IMR-90 (cell line): ENCODE data around the gene KAZN.

Source experiments
- CTCF ChIP-seq: conservative IDR thresholded peaks from 2 replicates; pipeline ENCODE4 v1.5.1; 2012; ENCODE audit warnings: mild to moderate bottlenecking, low read depth, low read length, improper control_type of control experiment
- MAFK ChIP-seq: IDR thresholded peaks from 2 replicates; pipeline ENCODE4 v1.6.1; 2012; ENCODE audit warnings: low read depth, low read length, improper control_type of control experiment
- POLR2A ChIP-seq: IDR thresholded peaks from 2 replicates; pipeline ENCODE4 v1.6.1; 2012; ENCODE audit warnings: mild to moderate bottlenecking, low read depth, low read length

- TF ChIP-seq CTCF (no peak), POLR2A (no peak), MAFK (no peak)
Measured at GRCh38 chr1:14567056-14567455, 31.4 kb upstream of the KAZN start.
